ENCODE measurements around the gene STAT4.
"Not testable (repeated sequence)": the region's sequence is repeated elsewhere in the genome, so short reads cannot be mapped to it uniquely, and the experiment has no call there.

STAT4 gene

GRCh38 chr2:190996338-190996946 lies 154.4 kb downstream of the STAT4 start:
- DNase-seq (ENCODE audit: low read depth, low spot score): peak; percentile 48

GRCh38 chr2:190995315-190995714 lies 155.5 kb downstream of the STAT4 start:
- DNase-seq (ENCODE audit: low read depth, low spot score): not testable (repeated sequence)

GRCh38 chr2:190994148-190994547 lies 156.6 kb downstream of the STAT4 start:
- no peak for DNase-seq (ENCODE audit: low read depth, low spot score)

- DNase-seq (ENCODE audit: low read depth, low spot score): no peak
Measured at GRCh38 chr2:190993292-190993643, 157.5 kb downstream of the STAT4 start.

- no peak for DNase-seq (ENCODE audit: low read depth, low spot score)
Measured at GRCh38 chr2:190990132-190990531, 160.7 kb downstream of the STAT4 start.

GRCh38 chr2:190988910-190989309 lies 161.9 kb downstream of the STAT4 start:
- no peak for DNase-seq (ENCODE audit: low read depth, low spot score)

- no peak for DNase-seq (ENCODE audit: low read depth, low spot score)
Measured at GRCh38 chr2:190987938-190988337, 162.9 kb downstream of the STAT4 start.

GRCh38 chr2:190987116-190987515 lies 163.7 kb downstream of the STAT4 start:
- no peak for DNase-seq (ENCODE audit: low read depth, low spot score)

- DNase-seq (ENCODE audit: low read depth, low spot score): no peak
Measured at GRCh38 chr2:190986221-190986953, 164.4 kb downstream of the STAT4 start.

- no peak for DNase-seq (ENCODE audit: low read depth, low spot score)
Measured at GRCh38 chr2:190984595-190984994, 166.2 kb downstream of the STAT4 start.

- no peak for DNase-seq (ENCODE audit: low read depth, low spot score)
Measured at GRCh38 chr2:190982262-190983034, 168.3 kb downstream of the STAT4 start.

GRCh38 chr2:190981733-190982132 lies 169.1 kb downstream of the STAT4 start:
- no peak for DNase-seq (ENCODE audit: low read depth, low spot score)

- no peak for DNase-seq (ENCODE audit: low read depth, low spot score)
Measured at GRCh38 chr2:190981333-190981732, 169.5 kb downstream of the STAT4 start.

GRCh38 chr2:190980630-190981209 lies 170.1 kb downstream of the STAT4 start:
- DNase-seq (ENCODE audit: low read depth, low spot score): no peak

GRCh38 chr2:190979906-190980629 lies 170.7 kb downstream of the STAT4 start:
- peak; percentile 94 for DNase-seq (ENCODE audit: low read depth, low spot score)
